ENCODE results near the gene RNF186.
A peak's percentile ranks its signal among the peaks of the same experiment; 100 is the strongest.

RNF186 gene

GRCh38 chr1:19814681-19815503 lies at the start of gene RNF186:
TSS of gene RNF186 (minus strand) at chr1:19815283. CDS start at chr1:19815101, 182 bp downstream.
- H3K9me3 ChIP-seq (ENCODE audit: control insufficient read depth, insufficient read depth, low read length), result no peaks in the 10 kb centered on the region
- H3K4me3 ChIP-seq (ENCODE audit: low read depth, low read length), result no peak within 1 kb of the TSS
- peaks cover 30% of the 10 kb centered on the region for H3K4me1 ChIP-seq (ENCODE audit: control insufficient read depth, insufficient read depth, low read length)
- H3K27ac ChIP-seq (ENCODE audit: low read depth, low read length), result peak within 1 kb of the TSS; percentile 62
- H3K27me3 ChIP-seq (ENCODE audit: control insufficient read depth, insufficient read depth, low read length), result no peaks in the 10 kb centered on the region; the same call in 1 of the 2 replicates
- peak within 1 kb of the TSS; percentile 5; the same call in 1 of the 2 replicates for H3K9ac ChIP-seq (ENCODE audit: low read depth, low read length)
- H3K36me3 ChIP-seq (ENCODE audit: control insufficient read depth, insufficient read depth, low read length), result no peaks in the 10 kb centered on the region

- H3K4me1 ChIP-seq (ENCODE audit: control insufficient read depth, insufficient read depth, low read length), result no peaks in the 10 kb centered on the region
- no peak overlapping the region for H3K9ac ChIP-seq (ENCODE audit: low read depth, low read length)
- no peaks in the 10 kb centered on the region for H3K27me3 ChIP-seq (ENCODE audit: control insufficient read depth, insufficient read depth, low read length)
- H3K4me3 ChIP-seq (ENCODE audit: low read depth, low read length), result no peak overlapping the region
- H3K9me3 ChIP-seq (ENCODE audit: control insufficient read depth, insufficient read depth, low read length), result no peaks in the 10 kb centered on the region
- H3K36me3 ChIP-seq (ENCODE audit: control insufficient read depth, insufficient read depth, low read length), result no peaks in the 10 kb centered on the region
- H3K27ac ChIP-seq (ENCODE audit: low read depth, low read length), result no peak overlapping the region
Measured at GRCh38 chr1:19864570-19865160, 49.6 kb upstream of the RNF186 start.

GRCh38 chr1:19862944-19863343 lies 47.9 kb upstream of the RNF186 start:
- Histone ChIP-seq H3K9me3 (ENCODE audit: control insufficient read depth, insufficient read depth, low read length) (no peaks in the 10 kb centered on the region), H3K27me3 (ENCODE audit: control insufficient read depth, insufficient read depth, low read length) (no peaks in the 10 kb centered on the region), H3K27ac (ENCODE audit: low read depth, low read length) (no peak overlapping the region), H3K4me3 (ENCODE audit: low read depth, low read length) (no peak overlapping the region), H3K9ac (ENCODE audit: low read depth, low read length) (no peak overlapping the region), H3K36me3 (ENCODE audit: control insufficient read depth, insufficient read depth, low read length) (no peaks in the 10 kb centered on the region), H3K4me1 (ENCODE audit: control insufficient read depth, insufficient read depth, low read length) (no peaks in the 10 kb centered on the region)

DNA sequence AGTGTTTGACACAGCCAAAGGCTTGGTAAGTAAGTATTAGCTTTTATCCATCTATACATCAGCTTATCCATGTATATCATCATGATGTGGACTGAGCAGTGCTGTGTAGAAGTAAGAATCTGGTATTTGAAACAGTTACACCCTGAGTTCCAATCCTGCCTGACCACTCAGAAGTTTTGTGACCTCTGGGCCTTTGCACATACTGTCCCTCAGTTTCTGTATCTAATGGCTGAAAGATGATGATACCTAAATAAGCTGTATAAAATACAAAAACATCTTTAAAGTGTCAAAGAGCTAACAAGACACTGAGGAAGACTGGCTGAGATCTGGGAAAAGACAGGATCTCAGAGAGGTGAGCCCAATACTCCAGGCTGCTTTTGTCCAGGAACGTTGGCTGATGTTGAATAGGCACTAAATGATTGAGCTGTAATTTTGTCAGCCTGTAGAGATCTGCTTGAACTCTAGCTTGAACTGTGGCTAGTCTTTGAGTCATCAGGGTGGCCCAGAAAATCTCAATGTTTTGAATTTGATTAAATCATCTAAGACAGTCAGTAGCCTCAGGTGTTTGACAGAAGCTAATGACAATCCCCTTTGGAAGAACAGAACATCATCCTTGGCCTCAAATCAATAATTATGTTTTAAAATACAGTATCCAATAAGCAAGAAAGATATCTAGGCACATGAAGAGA lies 46.9 kb upstream of the RNF186 start:
- Histone ChIP-seq H3K4me3 (ENCODE audit: low read depth, low read length) (no peak overlapping the region), H3K9me3 (ENCODE audit: control insufficient read depth, insufficient read depth, low read length) (no peaks in the 10 kb centered on the region), H3K9ac (ENCODE audit: low read depth, low read length) (no peak overlapping the region), H3K4me1 (ENCODE audit: control insufficient read depth, insufficient read depth, low read length) (no peaks in the 10 kb centered on the region), H3K27me3 (ENCODE audit: control insufficient read depth, insufficient read depth, low read length) (no peaks in the 10 kb centered on the region), H3K36me3 (ENCODE audit: control insufficient read depth, insufficient read depth, low read length) (no peaks in the 10 kb centered on the region), H3K27ac (ENCODE audit: low read depth, low read length) (no peak overlapping the region)

GRCh38 chr1:19861034-19861433 lies 46.0 kb upstream of the RNF186 start:
- no peaks in the 10 kb centered on the region for H3K27me3 ChIP-seq (ENCODE audit: control insufficient read depth, insufficient read depth, low read length)
- no peaks in the 10 kb centered on the region for H3K36me3 ChIP-seq (ENCODE audit: control insufficient read depth, insufficient read depth, low read length)
- no peak overlapping the region for H3K4me3 ChIP-seq (ENCODE audit: low read depth, low read length)
- H3K9me3 ChIP-seq (ENCODE audit: control insufficient read depth, insufficient read depth, low read length), result no peaks in the 10 kb centered on the region
- peak overlapping the region; percentile 20 for H3K27ac ChIP-seq (ENCODE audit: low read depth, low read length)
- no peaks in the 10 kb centered on the region for H3K4me1 ChIP-seq (ENCODE audit: control insufficient read depth, insufficient read depth, low read length)
- H3K9ac ChIP-seq (ENCODE audit: low read depth, low read length), result no peak overlapping the region

DNA sequence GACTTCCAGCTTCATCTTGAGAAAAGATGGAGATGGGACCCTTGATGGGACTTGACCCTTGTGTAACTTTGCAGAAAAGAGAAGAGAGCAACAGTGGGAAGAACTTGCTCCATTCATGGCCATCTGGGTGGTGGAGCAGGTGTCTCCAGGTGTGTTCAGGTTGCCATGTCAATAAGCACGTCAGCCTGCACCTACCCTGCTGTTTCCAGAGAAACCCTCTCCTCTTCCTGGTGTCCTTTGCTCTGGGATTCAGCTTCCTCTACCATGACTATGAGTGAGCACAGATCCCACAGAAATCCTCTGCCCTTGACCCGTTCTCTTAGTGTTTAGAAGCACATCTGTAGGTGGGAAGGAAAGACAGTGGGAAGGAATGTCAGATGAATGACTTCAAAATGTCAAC lies 45.3 kb upstream of the RNF186 start:
- Histone ChIP-seq H3K27ac (ENCODE audit: low read depth, low read length) (no peak overlapping the region), H3K4me3 (ENCODE audit: low read depth, low read length) (no peak overlapping the region), H3K9me3 (ENCODE audit: control insufficient read depth, insufficient read depth, low read length) (no peaks in the 10 kb centered on the region), H3K4me1 (ENCODE audit: control insufficient read depth, insufficient read depth, low read length) (no peaks in the 10 kb centered on the region), H3K9ac (ENCODE audit: low read depth, low read length) (no peak overlapping the region), H3K27me3 (ENCODE audit: control insufficient read depth, insufficient read depth, low read length) (no peaks in the 10 kb centered on the region), H3K36me3 (ENCODE audit: control insufficient read depth, insufficient read depth, low read length) (no peaks in the 10 kb centered on the region)

DNA sequence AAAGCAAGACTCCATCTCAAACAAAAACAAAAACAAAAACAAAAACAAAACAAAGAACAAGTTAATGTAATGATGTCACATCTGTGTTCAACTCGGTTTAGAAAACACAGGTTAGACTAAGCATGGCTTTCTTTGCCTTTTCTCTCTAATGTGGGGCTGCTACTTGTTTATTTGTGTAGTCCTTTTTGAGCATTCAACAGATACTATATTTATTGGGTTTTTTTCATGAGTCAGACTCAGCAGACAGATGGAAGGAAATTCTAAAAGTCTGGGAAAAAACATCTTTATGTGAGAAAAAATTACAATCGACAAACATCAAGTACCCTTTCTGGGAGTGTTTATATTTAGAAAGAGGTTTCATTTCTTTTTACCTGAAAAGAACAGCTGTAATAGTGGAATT lies 44.8 kb upstream of the RNF186 start:
- no peaks in the 10 kb centered on the region for H3K36me3 ChIP-seq (ENCODE audit: control insufficient read depth, insufficient read depth, low read length)
- no peak overlapping the region for H3K4me3 ChIP-seq (ENCODE audit: low read depth, low read length)
- H3K27ac ChIP-seq (ENCODE audit: low read depth, low read length), result no peak overlapping the region
- H3K27me3 ChIP-seq (ENCODE audit: control insufficient read depth, insufficient read depth, low read length), result no peaks in the 10 kb centered on the region
- H3K9ac ChIP-seq (ENCODE audit: low read depth, low read length), result no peak overlapping the region
- no peaks in the 10 kb centered on the region for H3K9me3 ChIP-seq (ENCODE audit: control insufficient read depth, insufficient read depth, low read length)
- no peaks in the 10 kb centered on the region for H3K4me1 ChIP-seq (ENCODE audit: control insufficient read depth, insufficient read depth, low read length)

DNA sequence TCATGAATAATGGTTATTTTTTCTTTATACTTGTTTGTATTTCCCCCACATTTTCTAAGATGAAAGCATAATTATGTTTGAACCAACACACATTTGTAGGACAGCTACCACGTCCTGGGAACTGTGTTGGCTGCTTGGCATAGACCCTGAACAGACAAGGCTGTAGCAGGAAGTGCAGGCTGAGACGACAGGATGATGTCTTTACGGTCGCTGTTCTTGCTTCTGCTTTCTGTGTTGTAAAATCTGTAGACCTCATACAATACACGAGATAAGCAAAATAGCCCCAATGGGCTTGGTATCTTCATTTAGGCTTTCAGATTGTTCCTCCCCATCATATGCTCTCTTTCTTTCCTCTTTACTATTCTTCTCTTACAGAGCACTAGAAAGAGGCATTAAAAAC lies 43.8 kb upstream of the RNF186 start:
- no peak overlapping the region for H3K9ac ChIP-seq (ENCODE audit: low read depth, low read length)
- no peaks in the 10 kb centered on the region for H3K27me3 ChIP-seq (ENCODE audit: control insufficient read depth, insufficient read depth, low read length)
- H3K36me3 ChIP-seq (ENCODE audit: control insufficient read depth, insufficient read depth, low read length), result no peaks in the 10 kb centered on the region
- H3K4me3 ChIP-seq (ENCODE audit: low read depth, low read length), result no peak overlapping the region
- no peaks in the 10 kb centered on the region for H3K4me1 ChIP-seq (ENCODE audit: control insufficient read depth, insufficient read depth, low read length)
- H3K27ac ChIP-seq (ENCODE audit: low read depth, low read length), result no peak overlapping the region
- H3K9me3 ChIP-seq (ENCODE audit: control insufficient read depth, insufficient read depth, low read length), result no peaks in the 10 kb centered on the region

DNA sequence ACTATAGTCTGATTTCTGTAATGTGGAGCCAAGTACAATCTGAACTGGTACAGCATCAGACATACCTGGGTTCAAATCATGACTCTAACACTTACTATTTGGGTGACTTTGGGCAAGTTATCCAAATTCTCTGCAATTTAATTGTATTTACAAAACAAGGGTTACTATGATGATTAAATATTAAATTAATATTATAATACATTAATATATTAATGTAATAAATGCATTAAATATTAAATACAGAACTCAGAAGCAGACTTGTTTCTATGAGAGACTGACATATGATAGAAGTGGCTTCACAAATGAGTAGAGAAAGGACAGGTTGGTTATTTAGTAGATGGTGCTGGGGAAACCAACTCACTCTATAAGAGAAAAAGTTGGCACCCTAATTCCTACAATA lies 39.8 kb upstream of the RNF186 start:
- Histone ChIP-seq H3K9me3 (ENCODE audit: control insufficient read depth, insufficient read depth, low read length) (no peaks in the 10 kb centered on the region), H3K4me1 (ENCODE audit: control insufficient read depth, insufficient read depth, low read length) (no peaks in the 10 kb centered on the region), H3K9ac (ENCODE audit: low read depth, low read length) (no peak overlapping the region), H3K36me3 (ENCODE audit: control insufficient read depth, insufficient read depth, low read length) (no peaks in the 10 kb centered on the region), H3K27ac (ENCODE audit: low read depth, low read length) (no peak overlapping the region), H3K27me3 (ENCODE audit: control insufficient read depth, insufficient read depth, low read length) (no peaks in the 10 kb centered on the region), H3K4me3 (ENCODE audit: low read depth, low read length) (no peak overlapping the region)

- Histone ChIP-seq H3K9me3 (ENCODE audit: control insufficient read depth, insufficient read depth, low read length) (no peaks in the 10 kb centered on the region), H3K9ac (ENCODE audit: low read depth, low read length) (no peak overlapping the region), H3K4me3 (ENCODE audit: low read depth, low read length) (no peak overlapping the region), H3K36me3 (ENCODE audit: control insufficient read depth, insufficient read depth, low read length) (no peaks in the 10 kb centered on the region), H3K27ac (ENCODE audit: low read depth, low read length) (no peak overlapping the region), H3K4me1 (ENCODE audit: control insufficient read depth, insufficient read depth, low read length) (no peaks in the 10 kb centered on the region), H3K27me3 (ENCODE audit: control insufficient read depth, insufficient read depth, low read length) (no peaks in the 10 kb centered on the region)
Measured at GRCh38 chr1:19852036-19852435, 37.0 kb upstream of the RNF186 start.

DNA sequence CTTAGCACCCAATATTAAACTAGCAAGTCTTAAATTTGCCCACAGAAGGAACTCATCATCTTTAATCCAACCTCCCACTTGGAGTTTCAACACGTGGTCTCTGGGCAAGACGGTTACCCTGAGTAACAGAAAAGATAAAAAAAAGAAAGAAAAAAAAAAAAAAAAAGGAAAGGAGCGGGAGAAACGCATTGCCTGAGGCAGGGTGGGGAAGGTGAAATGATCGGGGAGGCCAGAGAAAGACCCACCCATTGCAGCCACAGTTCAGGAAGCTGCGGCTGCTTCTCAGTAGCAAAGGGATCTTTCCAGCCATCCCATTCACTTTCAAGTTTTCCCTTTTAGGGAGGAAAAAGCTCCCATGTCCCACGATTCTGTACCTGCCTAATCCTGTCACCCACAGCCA lies 35.1 kb upstream of the RNF186 start:
- Histone ChIP-seq H3K4me3 (ENCODE audit: low read depth, low read length) (no peak overlapping the region), H3K9ac (ENCODE audit: low read depth, low read length) (no peak overlapping the region), H3K27ac (ENCODE audit: low read depth, low read length) (no peak overlapping the region), H3K4me1 (ENCODE audit: control insufficient read depth, insufficient read depth, low read length) (no peaks in the 10 kb centered on the region), H3K9me3 (ENCODE audit: control insufficient read depth, insufficient read depth, low read length) (no peaks in the 10 kb centered on the region), H3K27me3 (ENCODE audit: control insufficient read depth, insufficient read depth, low read length) (no peaks in the 10 kb centered on the region), H3K36me3 (ENCODE audit: control insufficient read depth, insufficient read depth, low read length) (no peaks in the 10 kb centered on the region)
